Measurements from ENCODE around the gene IFT80.

IFT80 gene

GRCh38 chr3:160217675-160218074 lies 181.3 kb downstream of the IFT80 start:
- H3F3A ChIP-seq (ENCODE audit: insufficient read depth): no peaks in the 10 kb centered on the region
- H2AFZ ChIP-seq (ENCODE audit: low read depth, low read length, severe bottlenecking): no peak overlapping the region

GRCh38 chr3:160213191-160213590 lies 185.8 kb downstream of the IFT80 start:
- no peak overlapping the region for H3K9ac ChIP-seq (ENCODE audit: low read length)
- no peaks in the 10 kb centered on the region for H3K9me2 ChIP-seq (replicated peaks; ENCODE audit: insufficient read depth, low read length)
- H2AFZ ChIP-seq (ENCODE audit: low read depth, low read length, severe bottlenecking): no peak overlapping the region
- H3F3A ChIP-seq (ENCODE audit: insufficient read depth): no peaks in the 10 kb centered on the region
- H3K4me2 ChIP-seq (ENCODE audit: low read depth, low read length, poor library complexity, severe bottlenecking): no peak overlapping the region
- H3K27ac ChIP-seq (ENCODE audit: low read depth, low read length): no peak overlapping the region
- TF ChIP-seq EZH2phosphoT487 (conservative IDR thresholded peaks at IDR 0.05; ENCODE audit: low read length): no peak
- TF ChIP-seq CTCF (IDR thresholded peaks at IDR 0.05; ENCODE audit: insufficient read depth, low read length, poor library complexity, severe bottlenecking): no peak
- no peaks in the 10 kb centered on the region for H3K27me3 ChIP-seq (ENCODE audit: low read length)
- H3K9me3 ChIP-seq (ENCODE audit: insufficient read depth, low read length): no peaks in the 10 kb centered on the region
- no peak overlapping the region for H3K4me3 ChIP-seq (ENCODE audit: insufficient read depth, low read length, poor library complexity, severe bottlenecking)
- no peaks in the 10 kb centered on the region for H3K36me3 ChIP-seq (ENCODE audit: low read length)
- H3K79me2 ChIP-seq (ENCODE audit: insufficient read depth, low read length): no peaks in the 10 kb centered on the region
- no peaks in the 10 kb centered on the region for H4K20me1 ChIP-seq (ENCODE audit: low read depth, low read length)

More at GRCh38 chr3:160217675-160218074, 181.3 kb downstream of the IFT80 start:
- Histone ChIP-seq H3K36me3 (ENCODE audit: low read length) (no peaks in the 10 kb centered on the region), H3K9ac (ENCODE audit: low read length) (no peak overlapping the region), H3K4me3 (ENCODE audit: insufficient read depth, low read length, poor library complexity, severe bottlenecking) (no peak overlapping the region), H3K4me2 (ENCODE audit: low read depth, low read length, poor library complexity, severe bottlenecking) (no peak overlapping the region), H3K79me2 (ENCODE audit: insufficient read depth, low read length) (no peaks in the 10 kb centered on the region), H3K27me3 (ENCODE audit: low read length) (no peaks in the 10 kb centered on the region), H3K9me3 (ENCODE audit: insufficient read depth, low read length) (no peaks in the 10 kb centered on the region), H3K27ac (ENCODE audit: low read depth, low read length) (no peak overlapping the region), H4K20me1 (ENCODE audit: low read depth, low read length) (no peaks in the 10 kb centered on the region), H3K9me2 (replicated peaks; ENCODE audit: insufficient read depth, low read length) (no peaks in the 10 kb centered on the region)
- TF ChIP-seq CTCF (IDR thresholded peaks at IDR 0.05; ENCODE audit: insufficient read depth, low read length, poor library complexity, severe bottlenecking): no peak
- TF ChIP-seq EZH2phosphoT487 (conservative IDR thresholded peaks at IDR 0.05; ENCODE audit: low read length): no peak

GRCh38 chr3:160210799-160211221 lies 188.2 kb downstream of the IFT80 start:
- H4K20me1 ChIP-seq (ENCODE audit: low read depth, low read length): no peaks in the 10 kb centered on the region
- no peak overlapping the region for H3K4me2 ChIP-seq (ENCODE audit: low read depth, low read length, poor library complexity, severe bottlenecking)
- no peaks in the 10 kb centered on the region for H3K79me2 ChIP-seq (ENCODE audit: insufficient read depth, low read length)
- TF ChIP-seq CTCF (IDR thresholded peaks at IDR 0.05; ENCODE audit: insufficient read depth, low read length, poor library complexity, severe bottlenecking): no peak
- TF ChIP-seq EZH2phosphoT487 (conservative IDR thresholded peaks at IDR 0.05; ENCODE audit: low read length): no peak
- no peak overlapping the region for H3K9ac ChIP-seq (ENCODE audit: low read length)
- H3K27ac ChIP-seq (ENCODE audit: low read depth, low read length): no peak overlapping the region
- H3K4me3 ChIP-seq (ENCODE audit: insufficient read depth, low read length, poor library complexity, severe bottlenecking): no peak overlapping the region
- H3K9me3 ChIP-seq (ENCODE audit: insufficient read depth, low read length): no peaks in the 10 kb centered on the region
- H3K27me3 ChIP-seq (ENCODE audit: low read length): no peaks in the 10 kb centered on the region
- no peaks in the 10 kb centered on the region for H3F3A ChIP-seq (ENCODE audit: insufficient read depth)
- H2AFZ ChIP-seq (ENCODE audit: low read depth, low read length, severe bottlenecking): no peak overlapping the region
- no peaks in the 10 kb centered on the region for H3K36me3 ChIP-seq (ENCODE audit: low read length)
- no peaks in the 10 kb centered on the region for H3K9me2 ChIP-seq (replicated peaks; ENCODE audit: insufficient read depth, low read length)
